Renal cortical epithelial cell (primary cell): Measurements from ENCODE around the gene KCNH6. TPM values are rescaled to one million over a fixed set of nuclear protein-coding genes. Genes with fewer than 3 reads are reported as not detected.

Experiments
- DNase-seq: peaks from one replicate; pipeline ENCODE4 v3.0.0-alpha.2; 2011; ENCODE audit warnings: low read depth
- total RNA-seq: library from RNA; depleted of rRNA; stranded (reverse); fragments of >200 nt; gene quantifications from 2 replicates; pipeline ENCODE4 v1.2.3, GENCODE V29; 2014

The KCNH6 gene
- total RNA-seq, 1 donor from 2014 or later = 0.05 TPM

DNA sequence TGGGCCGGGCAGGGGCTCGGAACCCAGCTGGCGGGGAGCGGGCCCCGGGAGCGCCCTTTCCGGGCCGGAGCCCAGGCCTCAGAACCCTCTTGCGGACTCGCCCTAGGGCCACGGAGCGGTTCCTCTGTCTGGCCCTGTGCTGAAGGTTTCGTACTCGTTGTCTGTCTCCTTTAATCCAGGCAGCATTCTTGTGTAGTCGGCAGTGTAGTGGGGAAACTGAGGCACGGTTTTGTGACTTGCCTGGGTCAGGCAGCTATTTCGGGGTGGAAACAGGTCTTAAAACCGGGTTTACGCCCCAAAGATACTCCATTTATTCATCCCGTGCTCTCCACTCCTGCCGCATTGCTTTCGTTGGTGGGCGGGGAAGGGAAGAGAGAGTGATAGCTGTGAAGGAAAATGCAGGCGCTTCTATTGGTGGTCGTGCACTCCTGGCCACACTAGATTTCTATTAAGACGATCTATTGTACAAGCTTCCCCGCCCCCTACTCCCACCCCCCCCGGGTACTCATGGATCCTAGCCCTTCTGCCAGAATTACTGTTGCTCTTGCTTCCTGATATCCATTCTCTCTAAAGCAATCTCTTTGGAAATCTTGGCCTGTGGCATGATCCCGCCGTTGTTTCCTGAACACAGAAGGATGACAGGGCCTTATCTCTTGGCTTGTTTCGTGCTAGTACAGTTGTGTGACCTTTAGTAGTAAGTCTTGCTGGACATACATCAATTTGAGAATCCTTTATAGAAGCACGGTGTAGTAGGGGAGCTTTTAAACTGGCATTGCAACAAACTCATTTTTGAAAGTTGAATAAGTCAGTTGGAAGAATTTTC, 27.9 kb downstream of the KCNH6 start:
- DNase-seq = peak; percentile 11

DNA sequence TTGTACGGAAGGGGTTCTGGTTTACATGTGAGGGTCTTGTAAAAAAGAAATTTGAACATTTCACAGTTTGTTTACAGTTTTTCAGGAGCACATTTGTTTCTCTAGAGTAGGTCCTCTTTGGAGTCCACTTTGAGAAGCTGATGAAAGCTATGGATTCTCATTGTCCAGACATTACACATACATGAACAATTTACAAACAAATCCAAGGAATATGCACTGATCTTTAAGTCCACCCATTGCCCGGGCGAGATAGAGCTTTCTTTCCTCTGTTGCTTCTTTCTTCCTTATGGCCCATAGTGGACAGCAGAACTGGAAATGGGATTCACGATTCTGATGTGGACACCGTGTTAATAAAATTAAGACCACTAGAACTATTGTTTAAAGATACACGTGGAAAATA, 29.1 kb downstream of the KCNH6 start:
- no peak for DNase-seq

DNA sequence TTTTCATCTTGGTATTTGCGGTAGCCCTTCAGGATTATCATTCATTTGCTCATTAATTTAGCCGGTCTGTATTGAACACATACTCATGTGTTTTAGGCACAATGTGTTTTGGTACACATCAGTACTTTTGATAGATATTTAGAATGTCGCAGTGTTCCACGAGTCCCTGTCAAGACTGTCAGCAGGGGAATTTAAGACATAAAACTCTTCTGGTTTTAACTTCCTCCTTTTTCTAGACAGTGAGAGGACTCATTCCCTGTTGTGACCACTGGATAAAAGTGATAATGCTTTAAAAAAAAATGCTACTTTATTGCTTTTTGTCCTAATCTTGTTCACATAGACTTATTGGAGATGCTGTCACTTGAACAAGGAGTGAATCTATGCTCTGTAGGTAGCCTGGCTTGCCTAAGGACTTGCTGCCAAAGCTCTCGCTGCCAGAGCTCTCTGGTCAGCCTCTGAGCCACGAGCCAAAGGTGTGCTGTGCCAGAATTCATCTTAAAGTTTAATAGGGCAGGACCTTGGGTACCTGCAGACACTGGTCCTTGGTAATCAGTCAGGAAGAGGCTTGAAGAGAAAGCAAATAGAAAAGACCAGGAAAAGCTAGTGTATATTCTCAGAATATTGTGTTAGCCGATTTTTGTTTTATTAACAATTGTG, 32.5 kb downstream of the KCNH6 start:
- DNase-seq = no peak

GRCh38 chr17:63557416-63557815, 34.3 kb downstream of the KCNH6 start:
- DNase-seq = no peak

- peak; percentile 47 for DNase-seq
Measured at GRCh38 chr17:63558441-63558840, 35.3 kb downstream of the KCNH6 start.

DNA sequence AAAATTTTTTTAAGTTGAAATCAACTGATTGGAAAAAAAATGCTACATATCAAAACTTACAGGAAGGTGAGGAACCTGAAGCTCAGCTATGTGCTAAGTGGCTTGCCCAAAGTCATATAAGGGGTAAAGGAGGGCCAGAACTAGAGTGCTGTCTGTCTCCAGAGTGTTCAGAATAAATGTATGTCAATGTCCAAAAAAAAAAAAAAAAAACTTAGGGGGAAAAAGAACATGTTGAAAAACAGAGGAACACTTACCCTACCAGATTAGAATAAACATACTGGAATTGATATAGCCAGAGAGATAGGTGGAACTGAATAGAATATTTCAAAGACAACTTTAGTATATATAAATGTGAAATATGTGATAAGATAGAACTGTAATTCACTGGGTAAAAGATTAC, 38.7 kb downstream of the KCNH6 start:
- DNase-seq = no peak

GRCh38 chr17:63563339-63563738, 40.2 kb downstream of the KCNH6 start:
- DNase-seq = no peak

GRCh38 chr17:63564562-63564961, 41.4 kb downstream of the KCNH6 start:
- DNase-seq = no peak

GRCh38 chr17:63567229-63567628, 44.1 kb downstream of the KCNH6 start:
- DNase-seq = no peak

- DNase-seq = no peak
Measured at GRCh38 chr17:63568563-63568962, 45.4 kb downstream of the KCNH6 start.

- DNase-seq = peak; percentile 42
Measured at GRCh38 chr17:63571632-63572310, 48.6 kb downstream of the KCNH6 start.

- DNase-seq = no peak
Measured at GRCh38 chr17:63573634-63574033, 50.5 kb downstream of the KCNH6 start.

DNA sequence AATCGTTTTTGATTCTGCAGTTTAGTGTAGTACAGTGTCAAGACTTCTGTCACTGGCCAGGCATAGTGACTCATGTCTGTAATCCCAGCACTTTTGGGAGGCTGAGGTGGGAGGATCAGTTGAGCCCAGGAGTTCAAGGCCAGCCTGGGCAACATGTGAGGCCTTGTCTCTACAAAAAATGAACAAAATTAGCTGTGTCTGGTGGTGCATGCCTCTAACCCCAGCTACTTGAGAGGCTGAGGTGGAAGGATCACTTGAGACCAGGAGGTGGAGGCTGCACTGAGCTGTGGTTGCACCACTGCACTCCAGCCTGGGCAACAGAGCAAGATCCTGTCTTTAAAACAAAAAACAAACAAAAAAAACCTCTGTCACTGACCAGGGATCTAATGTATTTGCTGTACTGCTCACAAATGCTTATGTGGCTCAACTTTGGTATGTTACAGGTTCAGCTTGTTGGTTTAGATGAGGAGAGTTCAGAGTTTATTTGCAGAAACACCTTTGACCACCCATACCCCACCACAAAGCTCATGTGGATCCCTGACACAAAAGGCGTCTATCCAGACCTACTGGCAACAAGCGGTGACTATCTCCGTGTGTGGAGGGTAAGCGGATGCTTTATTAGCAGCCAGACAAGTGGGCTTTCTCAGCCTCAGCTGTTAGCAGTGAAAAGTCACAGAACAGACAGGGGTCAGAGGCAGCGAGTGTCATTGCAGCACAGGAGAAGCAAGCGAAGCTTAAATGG, 55.0 kb downstream of the KCNH6 start:
- DNase-seq = no peak

DNA sequence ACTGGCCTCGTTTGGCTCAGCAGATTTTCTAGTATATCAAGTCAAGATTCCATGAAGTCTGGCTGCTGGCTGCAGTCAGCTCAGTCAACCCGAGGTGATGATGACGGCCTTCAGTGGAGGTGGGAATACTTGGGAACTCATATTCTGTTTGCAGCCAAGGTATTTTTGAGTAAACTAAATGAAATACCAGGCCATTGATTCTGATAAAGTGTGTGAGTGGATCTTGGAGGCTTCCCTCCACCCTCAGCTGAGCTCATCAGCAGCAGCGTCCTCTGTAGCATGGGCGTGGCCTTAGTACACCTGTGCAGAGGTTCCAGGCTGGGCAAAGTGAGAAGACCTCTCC, 55.6 kb downstream of the KCNH6 start:
- no peak for DNase-seq

DNA sequence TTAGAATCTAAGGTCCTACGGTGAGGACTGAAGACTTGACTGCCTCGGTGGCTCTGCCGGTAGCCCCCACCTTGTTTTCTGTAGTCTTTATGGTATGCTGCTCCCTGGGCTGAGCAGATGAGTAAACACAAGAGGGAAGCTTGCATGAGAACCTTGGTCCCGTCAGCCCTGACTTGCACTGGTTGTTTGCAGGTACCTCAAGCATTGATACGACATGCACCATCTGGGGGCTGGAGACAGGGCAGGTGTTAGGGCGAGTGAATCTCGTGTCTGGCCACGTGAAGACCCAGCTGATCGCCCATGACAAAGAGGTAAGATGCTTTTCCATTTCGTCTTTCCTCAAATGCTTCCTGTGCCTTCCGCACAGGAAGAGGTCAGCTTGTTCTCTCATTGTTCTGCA, 56.5 kb downstream of the KCNH6 start:
- no peak for DNase-seq

DNA sequence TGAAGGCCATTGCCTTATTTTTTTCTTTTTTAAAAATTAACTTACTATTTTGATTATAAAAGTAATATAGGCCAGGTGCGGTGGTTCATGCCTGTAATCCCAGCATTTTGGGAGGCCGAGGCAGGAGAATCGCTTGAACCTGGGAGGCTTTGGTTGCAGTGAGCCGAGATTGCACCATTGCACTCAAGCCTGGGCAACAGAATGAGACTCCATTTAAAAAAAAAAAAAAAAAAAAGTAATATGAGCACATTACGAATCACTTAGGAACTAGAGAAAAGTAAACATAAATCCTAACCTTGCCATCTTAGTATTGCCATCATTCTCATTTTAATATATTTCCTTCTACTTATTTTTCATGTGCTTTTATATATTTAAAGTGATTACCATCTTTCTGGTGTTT, 64.6 kb downstream of the KCNH6 start:
- no peak for DNase-seq

DNA sequence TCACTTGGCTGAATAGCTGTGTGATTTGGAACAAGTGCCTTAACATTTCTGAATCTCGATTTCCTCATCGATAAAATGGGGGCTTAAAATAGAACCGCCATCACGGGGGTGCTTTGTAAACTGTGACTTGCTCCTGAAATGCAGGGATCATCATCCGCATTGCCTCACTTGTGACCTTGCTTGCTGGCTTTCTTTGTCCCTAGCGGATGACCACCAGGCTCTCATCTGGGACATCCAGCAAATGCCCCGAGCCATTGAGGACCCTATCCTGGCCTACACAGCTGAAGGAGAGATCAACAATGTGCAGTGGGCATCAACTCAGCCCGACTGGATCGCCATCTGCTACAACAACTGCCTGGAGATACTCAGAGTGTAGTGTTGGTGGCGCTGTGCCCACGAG, 65.6 kb downstream of the KCNH6 start:
- no peak for DNase-seq

GRCh38 chr17:63589646-63590045, 66.5 kb downstream of the KCNH6 start:
- DNase-seq = no peak

- no peak for DNase-seq
Measured at GRCh38 chr17:63592797-63593196, 69.6 kb downstream of the KCNH6 start.

DNA sequence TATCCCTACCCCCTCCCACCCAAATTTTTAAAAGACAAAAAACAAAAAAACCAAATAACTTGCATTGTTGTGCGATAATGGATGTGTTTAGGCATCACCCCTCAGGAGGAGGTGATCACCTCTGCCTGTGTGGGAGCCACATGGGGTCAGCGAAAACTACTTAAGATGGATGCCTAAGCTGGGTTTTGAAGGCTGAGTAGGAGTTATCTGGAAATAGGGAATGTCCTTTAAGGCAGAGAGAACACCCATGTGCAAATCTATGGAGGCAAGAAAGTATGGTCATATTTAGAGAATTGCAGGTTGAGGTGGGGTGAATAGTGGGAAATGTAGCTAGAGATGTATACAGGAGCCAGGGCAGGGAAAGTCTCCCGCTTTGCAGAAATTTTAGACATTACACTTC, 72.0 kb downstream of the KCNH6 start:
- no peak for DNase-seq
